Sigmoid colon (tissue), 7 donors: ENCODE measurements around the gene NELFB. TPM values are rescaled to one million over a fixed set of nuclear protein-coding genes. Genes with fewer than 3 reads are reported as not detected.

ENCODE experiments used
- DNase-seq: peaks from one replicate; pipeline ENCODE4 v3.0.0-alpha.2; 2019
- H3K27ac ChIP-seq, 4 donors: fragments of 200-600 bp; sonication (generic); one replicate each; pipeline ENCODE4 v1.5.1; 2016 to 2019; ENCODE audit warnings: mild to moderate bottlenecking in 1 of 4
- H3K27me3 ChIP-seq, 3 donors: fragments of 200-600 bp; sonication (generic); one replicate each; pipeline ENCODE4 v1.5.1; 2019; ENCODE audit warnings: mild to moderate bottlenecking in 1 of 3
- H3K36me3 ChIP-seq, 4 donors: fragments of 200-600 bp; sonication (generic); one replicate each; pipeline ENCODE4 v1.5.1; 2016 to 2019
- H3K4me1 ChIP-seq, 4 donors: fragments of 200-600 bp; sonication (generic); one replicate each; pipeline ENCODE4 v1.5.1; 2017 to 2019
- H3K4me3 ChIP-seq, 4 donors: fragments of 200-600 bp; sonication (generic); one replicate each; pipeline ENCODE4 v1.5.1; 2017 to 2019; ENCODE audit warnings: mild to moderate bottlenecking in 2 of 4, moderate library complexity in 1 of 4
- H3K9me3 ChIP-seq, 4 donors: fragments of 200-600 bp in 3 of 4; sonication (generic) in 3 of 4; one replicate each; pipeline versions ENCODE4 v1.5.1 to v1.6.1; 2013 to 2019
- CTCF ChIP-seq, 4 experiments: fragments of 450-650 bp in 3 of 4; fragments of 200-600 bp in 1 of 4; IDR thresholded peaks; one replicate each; pipeline ENCODE4 v1.5.1; 2016 to 2019; ENCODE audit warnings: antibody characterized with exemption in 4 of 4, mild to moderate bottlenecking in 3 of 4, moderate library complexity in 2 of 4
- EP300 ChIP-seq, 4 donors: sonication (generic); formaldehyde crosslinking; IDR thresholded peaks; one replicate each; pipeline ENCODE4 v1.6.1; 2017; ENCODE audit warnings: antibody characterized with exemption in 4 of 4
- POLR2A ChIP-seq, 2 donors: fragments of 450-650 bp; IDR thresholded peaks; one replicate each; pipeline ENCODE4 v1.6.1; 2016; ENCODE audit warnings: antibody characterized with exemption in 2 of 2, mild to moderate bottlenecking in 2 of 2, moderate library complexity in 2 of 2
- POLR2AphosphoS5 ChIP-seq, 4 donors: sonication (generic); formaldehyde crosslinking; IDR thresholded peaks; one replicate each; pipeline ENCODE4 v1.6.1; 2017; ENCODE audit warnings: antibody characterized with exemption in 4 of 4
- WGBS, 2 donors: extraction: QIAGEN DNeasy Blood & Tissue Kit; methylation state at CpG; one replicate each; pipeline ENCODE4 v1.1.7; 2013; 5-methylcytosine and 5-hydroxymethylcytosine counted together
- intact Hi-C: fragments of 100-400 bp; cut with DNase I; formaldehyde crosslinking; loops from one replicate; pipeline ENCODE4 v1.15.1; 2023
- polyA plus RNA-seq, 3 donors: library from polyadenylated mRNA; stranded (reverse); fragments of 200-250 nt; gene quantifications; one replicate each; pipeline ENCODE4 v1.2.3, GENCODE V29; 2013
- total RNA-seq, 4 donors: library from RNA; depleted of rRNA; stranded (reverse); fragments of >200 nt; gene quantifications; one replicate each; pipeline ENCODE4 v1.1.0, GENCODE V29; 2016
- donor health status: healthy with polysubstance abuse.
- donor health status: Bipolar disorder and iron deficiency.
- donor health status: healthy.

Gene NELFB
- total and polyA plus RNA-seq, 7 donors: 24.7 to 70.5 (median 36.5) TPM

GRCh38 chr9:137227054-137227852 is 27.9 kb upstream of the NELFB start, which contains the start of gene RNF224:
TSS of gene RNF224 (plus strand) at chr9:137227502. CDS start at chr9:137228336, 834 bp downstream.
- no peak within 1 kb of the TSS for H3K27ac ChIP-seq
- intact Hi-C loops: no loop called here
- TF ChIP-seq POLR2A (IDR thresholded peaks at IDR 0.05) (no peak), CTCF (IDR thresholded peaks at IDR 0.05) (peak; percentile 68 to 90 (median 86))
- no peaks in the 10 kb centered on the region for H3K9me3 ChIP-seq
- peaks cover 0 to 22% (median 14%) of the 10 kb centered on the region in 4 donors for H3K4me1 ChIP-seq
- peak; percentile 85 for DNase-seq
- no peak within 1 kb of the TSS for H3K4me3 ChIP-seq
- peaks cover 26 to 44% (median 43%) of the 10 kb centered on the region in 3 donors for H3K27me3 ChIP-seq
- no peaks in the 10 kb centered on the region for H3K36me3 ChIP-seq
- WGBS, 2 donors: 8 to 38% methylated on average over 25 of the region's 25 CpGs

- intact Hi-C loops: no loop called here
- H3K4me1 ChIP-seq: peaks cover 0 to 14% (median 7%) of the 10 kb centered on the region in 4 donors
- peaks cover 31 to 51% (median 50%) of the 10 kb centered on the region in 3 donors for H3K27me3 ChIP-seq
- H3K36me3 ChIP-seq: no peaks in the 10 kb centered on the region
- H3K4me3 ChIP-seq: no peak overlapping the region
- no peak for DNase-seq
- 16 to 43% methylated on average over 18 of the region's 18 CpGs for WGBS, 2 donors
- TF ChIP-seq POLR2AphosphoS5 (IDR thresholded peaks at IDR 0.05) (no peak), CTCF (IDR thresholded peaks at IDR 0.05) (no peak), EP300 (IDR thresholded peaks at IDR 0.05) (no peak)
- no peak overlapping the region for H3K27ac ChIP-seq
- no peaks in the 10 kb centered on the region for H3K9me3 ChIP-seq
Observed at GRCh38 chr9:137227853-137228505, 27.1 kb upstream of the NELFB start.

GRCh38 chr9:137228506-137228967 is 26.6 kb upstream of the NELFB start:
- intact Hi-C loops: no loop called here
- peaks cover 31 to 57% (median 54%) of the 10 kb centered on the region in 3 donors for H3K27me3 ChIP-seq
- TF ChIP-seq POLR2A (IDR thresholded peaks at IDR 0.05) (no peak), EP300 (IDR thresholded peaks at IDR 0.05) (no peak), POLR2AphosphoS5 (IDR thresholded peaks at IDR 0.05) (no peak), CTCF (IDR thresholded peaks at IDR 0.05) (no peak)
- no peaks in the 10 kb centered on the region for H3K9me3 ChIP-seq
- DNase-seq: no peak
- no peak overlapping the region for H3K4me3 ChIP-seq
- peaks cover 0 to 13% (median 6%) of the 10 kb centered on the region in 4 donors for H3K4me1 ChIP-seq
- no peaks in the 10 kb centered on the region for H3K36me3 ChIP-seq
- no peak overlapping the region for H3K27ac ChIP-seq
- WGBS, 2 donors: 23 to 60% methylated on average over 29 of the region's 29 CpGs

GRCh38 chr9:137228968-137229896 is 25.9 kb upstream of the NELFB start:
- intact Hi-C loops: no loop called here
- H3K27me3 ChIP-seq: peaks cover 35 to 64% (median 61%) of the 10 kb centered on the region in 3 donors
- WGBS, 2 donors: 55 to 73% methylated on average over 27 of the region's 27 CpGs

More at GRCh38 chr9:137228968-137229896, 25.9 kb upstream of the NELFB start:
- TF ChIP-seq EP300 (IDR thresholded peaks at IDR 0.05): no peak
- no peak for TF ChIP-seq POLR2AphosphoS5 (IDR thresholded peaks at IDR 0.05)
- no peak for TF ChIP-seq CTCF (IDR thresholded peaks at IDR 0.05)
- TF ChIP-seq POLR2A (IDR thresholded peaks at IDR 0.05): no peak
- Histone ChIP-seq H3K4me1 (peaks cover 0 to 6% (median under 1%) of the 10 kb centered on the region in 4 donors), H3K9me3 (no peaks in the 10 kb centered on the region), H3K27ac (no peak overlapping the region), H3K36me3 (no peaks in the 10 kb centered on the region), H3K4me3 (no peak overlapping the region)
- DNase-seq: no peak
